WTC11 (cell line): Measurements from ENCODE around the gene TMEM94. TPM values are rescaled to one million over a fixed set of nuclear protein-coding genes. Genes with fewer than 3 reads are reported as not detected.

Source experiments
- ATAC-seq: fragments of 200-7000 bp; cut with Tn5 transposase; 2 replicates; pipeline ENCODE4 v1.10.0; 2021; ENCODE audit warnings: mild to moderate bottlenecking, moderate library complexity
- CTCF ChIA-PET: fragments of 300-600 bp; sonication (Branson Sonifier 250); formaldehyde crosslinking; loops from one replicate; lab custom pipeline; 2021; ENCODE audit warnings: antibody characterized with exemption; lab: Charles Lee
- POLR2A ChIA-PET: fragments of 350-600 bp; sonication (Branson Sonifier 250); formaldehyde crosslinking; loops from one replicate; lab custom pipeline; 2021; ENCODE audit warnings: antibody characterized with exemption; lab: Charles Lee
- DNase-seq: peaks from one replicate; pipeline ENCODE4 v3.0.0; 2021; ENCODE audit warnings: low spot score
- H3K27ac Mint-ChIP-seq: 2 replicates; pipeline ENCODE4 v1.8.0; 2021; ENCODE audit warnings: mixed read lengths
- H3K27me3 Mint-ChIP-seq: 2 replicates; pipeline ENCODE4 v1.8.0; 2021; ENCODE audit warnings: low read depth, mild to moderate bottlenecking, moderate library complexity, mixed read lengths
- H3K36me3 Mint-ChIP-seq: 2 replicates; pipeline ENCODE4 v1.8.0; 2021; ENCODE audit warnings: mixed read lengths
- H3K4me1 Mint-ChIP-seq: 2 replicates; pipeline ENCODE4 v1.8.0; 2022; ENCODE audit warnings: mixed read lengths
- H3K4me3 Mint-ChIP-seq: 2 replicates; pipeline ENCODE4 v1.8.0; 2021; ENCODE audit warnings: mild to moderate bottlenecking, moderate library complexity, mixed read lengths
- H3K9me3 Mint-ChIP-seq: 2 replicates; pipeline ENCODE4 v1.8.0; 2021; ENCODE audit warnings: mixed read lengths
- ARID4B ChIP-seq: sonication (generic); formaldehyde crosslinking; IDR thresholded peaks from 2 replicates; pipeline ENCODE4 v1.8.0; 2023; ENCODE audit warnings: missing genetic modification reagents, mild to moderate bottlenecking, borderline replicate concordance
- ATF2 ChIP-seq: sonication (generic); formaldehyde crosslinking; IDR thresholded peaks from 2 replicates; pipeline ENCODE4 v1.8.1; 2022; ENCODE audit warnings: low read depth, missing genetic modification reagents, borderline replicate concordance
- EMX1 ChIP-seq: fragments of 250-450 bp; sonication (Bioruptor Pico); IDR thresholded peaks from 2 replicates; pipeline ENCODE4 v1.8.0; 2021; ENCODE audit warnings: mild to moderate bottlenecking
- FOXK1 ChIP-seq: sonication (generic); formaldehyde crosslinking; IDR thresholded peaks from 2 replicates; pipeline ENCODE4 v1.8.0; 2022; ENCODE audit warnings: mild to moderate bottlenecking, moderate library complexity, missing genetic modification reagents
- FOXP1 ChIP-seq: sonication (generic); formaldehyde crosslinking; IDR thresholded peaks from 2 replicates; pipeline ENCODE4 v1.8.0; 2022; ENCODE audit warnings: missing genetic modification reagents, mild to moderate bottlenecking, moderate library complexity, borderline replicate concordance
- GABPB1 ChIP-seq: sonication (generic); formaldehyde crosslinking; IDR thresholded peaks from 2 replicates; pipeline ENCODE4 v1.8.1; 2023; ENCODE audit warnings: mild to moderate bottlenecking, missing genetic modification reagents
- GRHL2 ChIP-seq: fragments of 250-450 bp; sonication (Bioruptor Pico); IDR thresholded peaks from 2 replicates; pipeline ENCODE4 v1.8.0; 2022; ENCODE audit warnings: mild to moderate bottlenecking, moderate library complexity; ENCODE audit not compliant: insufficient replicate concordance, severe bottlenecking
- HMGXB4 ChIP-seq: sonication (generic); formaldehyde crosslinking; IDR thresholded peaks from 2 replicates; pipeline ENCODE4 v1.8.1; 2023; ENCODE audit warnings: mild to moderate bottlenecking, moderate library complexity, missing genetic modification reagents
- JAZF1 ChIP-seq: fragments of 250-450 bp; sonication (Bioruptor Pico); IDR thresholded peaks from 2 replicates; pipeline ENCODE4 v1.9.0; 2021; ENCODE audit warnings: moderate library complexity, mild to moderate bottlenecking, inconsistent platforms
- MLX ChIP-seq: sonication (generic); formaldehyde crosslinking; IDR thresholded peaks from 2 replicates; pipeline ENCODE4 v1.8.1; 2023; ENCODE audit warnings: mild to moderate bottlenecking, missing genetic modification reagents, moderate library complexity
- NR2C2 ChIP-seq: sonication (generic); formaldehyde crosslinking; IDR thresholded peaks from 2 replicates; pipeline ENCODE4 v1.8.0; 2022; ENCODE audit warnings: mild to moderate bottlenecking, missing genetic modification reagents
- ZNF121 ChIP-seq: sonication (generic); formaldehyde crosslinking; IDR thresholded peaks from 2 replicates; pipeline ENCODE4 v1.8.0; 2023; ENCODE audit warnings: missing genetic modification reagents
- ZNF138 ChIP-seq: sonication (generic); formaldehyde crosslinking; conservative IDR thresholded peaks from 2 replicates; pipeline ENCODE4 v1.8.1; 2022; ENCODE audit warnings: mild to moderate bottlenecking, moderate library complexity, missing genetic modification reagents
- ZNF416 ChIP-seq: fragments of 250-450 bp; sonication (Bioruptor Pico); IDR thresholded peaks from 2 replicates; pipeline ENCODE4 v1.9.0; 2021; ENCODE audit warnings: mild to moderate bottlenecking, inconsistent platforms
- total RNA-seq: library from RNA; stranded (reverse); gene quantifications from 3 replicates; pipeline ENCODE4 v1.2.3, GENCODE V29; 2021
- TF ChIP-seq, protein P1 (sequence below): sonication (generic); formaldehyde crosslinking; conservative IDR thresholded peaks from 2 replicates; pipeline ENCODE4 v1.8.1; 2023; ENCODE audit warnings: mild to moderate bottlenecking, low read depth, missing genetic modification reagents, moderate library complexity
- TF ChIP-seq, protein P2 (sequence below): sonication (generic); formaldehyde crosslinking; IDR thresholded peaks from 2 replicates; pipeline ENCODE4 v1.8.1; 2023; ENCODE audit warnings: mild to moderate bottlenecking, missing genetic modification reagents
- TF ChIP-seq, protein P3 (sequence below): sonication (generic); formaldehyde crosslinking; IDR thresholded peaks from 2 replicates; pipeline ENCODE4 v1.8.1; 2022; ENCODE audit warnings: mild to moderate bottlenecking, moderate library complexity, missing genetic modification reagents

The TMEM94 gene
- total RNA-seq, 1 experiment from 2014 or later = 76.9 TPM

- no peak overlapping the region for H3K27ac Mint-ChIP-seq
- H3K9me3 Mint-ChIP-seq = no peaks in the 10 kb centered on the region
- H3K4me1 Mint-ChIP-seq = no peaks in the 10 kb centered on the region
- H3K36me3 Mint-ChIP-seq = no peaks in the 10 kb centered on the region
- CTCF ChIA-PET = interaction anchor here (0.7 kb wide), 1 partner anchor 170 kb away, joined by 3 read pairs; no protein-coding TSS in a partner anchor
- DNase-seq = no peak
- no peaks in the 10 kb centered on the region for H3K27me3 Mint-ChIP-seq
- TF ChIP-seq ZNF121 (CRISPR knock-in tag) = peak; percentile 65
- TF ChIP-seq MLX = no peak
- TF ChIP-seq, all 79 proteins: peak for 1
- no peak overlapping the region for H3K4me3 Mint-ChIP-seq
- POLR2A ChIA-PET = no interaction called here
- no peak for ATAC-seq
Measured at GRCh38 chr17:75465039-75465438, 8.6 kb downstream of the TMEM94 start.

GRCh38 chr17:75468291-75468754 is 11.9 kb downstream of the TMEM94 start:
- H3K27ac Mint-ChIP-seq = peak overlapping the region; percentile 42; the same call in 1 of the 2 replicates
- no peaks in the 10 kb centered on the region for H3K9me3 Mint-ChIP-seq
- no peaks in the 10 kb centered on the region for H3K27me3 Mint-ChIP-seq
- no peaks in the 10 kb centered on the region; the same call in 1 of the 2 replicates for H3K36me3 Mint-ChIP-seq
- H3K4me1 Mint-ChIP-seq = no peaks in the 10 kb centered on the region
- CTCF ChIA-PET = interaction anchor here (0.5 to 1.1 kb wide), 4 partner anchors 180 to 205 kb away, joined by 3 to 4 read pairs (median 3); partner anchors contain the start of gene MIF4GD
- no peak for TF ChIP-seq NR2C2
- no peak for TF ChIP-seq ZNF416 (CRISPR knock-in tag)
- TF ChIP-seq GRHL2 (CRISPR knock-in tag) = no peak
- TF ChIP-seq ZNF138 = no peak
- TF ChIP-seq EMX1 (CRISPR knock-in tag) = no peak
- no peak for TF ChIP-seq ARID4B (CRISPR knock-in tag)
- TF ChIP-seq, protein P1, sequence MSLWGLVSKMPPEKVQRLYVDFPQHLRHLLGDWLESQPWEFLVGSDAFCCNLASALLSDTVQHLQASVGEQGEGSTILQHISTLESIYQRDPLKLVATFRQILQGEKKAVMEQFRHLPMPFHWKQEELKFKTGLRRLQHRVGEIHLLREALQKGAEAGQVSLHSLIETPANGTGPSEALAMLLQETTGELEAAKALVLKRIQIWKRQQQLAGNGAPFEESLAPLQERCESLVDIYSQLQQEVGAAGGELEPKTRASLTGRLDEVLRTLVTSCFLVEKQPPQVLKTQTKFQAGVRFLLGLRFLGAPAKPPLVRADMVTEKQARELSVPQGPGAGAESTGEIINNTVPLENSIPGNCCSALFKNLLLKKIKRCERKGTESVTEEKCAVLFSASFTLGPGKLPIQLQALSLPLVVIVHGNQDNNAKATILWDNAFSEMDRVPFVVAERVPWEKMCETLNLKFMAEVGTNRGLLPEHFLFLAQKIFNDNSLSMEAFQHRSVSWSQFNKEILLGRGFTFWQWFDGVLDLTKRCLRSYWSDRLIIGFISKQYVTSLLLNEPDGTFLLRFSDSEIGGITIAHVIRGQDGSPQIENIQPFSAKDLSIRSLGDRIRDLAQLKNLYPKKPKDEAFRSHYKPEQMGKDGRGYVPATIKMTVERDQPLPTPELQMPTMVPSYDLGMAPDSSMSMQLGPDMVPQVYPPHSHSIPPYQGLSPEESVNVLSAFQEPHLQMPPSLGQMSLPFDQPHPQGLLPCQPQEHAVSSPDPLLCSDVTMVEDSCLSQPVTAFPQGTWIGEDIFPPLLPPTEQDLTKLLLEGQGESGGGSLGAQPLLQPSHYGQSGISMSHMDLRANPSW (CRISPR knock-in tag) = no peak
- TF ChIP-seq ATF2 (CRISPR knock-in tag) = no peak
- TF ChIP-seq JAZF1 (CRISPR knock-in tag) = no peak
- TF ChIP-seq GABPB1 (CRISPR knock-in tag) = no peak
- TF ChIP-seq, protein P2, sequence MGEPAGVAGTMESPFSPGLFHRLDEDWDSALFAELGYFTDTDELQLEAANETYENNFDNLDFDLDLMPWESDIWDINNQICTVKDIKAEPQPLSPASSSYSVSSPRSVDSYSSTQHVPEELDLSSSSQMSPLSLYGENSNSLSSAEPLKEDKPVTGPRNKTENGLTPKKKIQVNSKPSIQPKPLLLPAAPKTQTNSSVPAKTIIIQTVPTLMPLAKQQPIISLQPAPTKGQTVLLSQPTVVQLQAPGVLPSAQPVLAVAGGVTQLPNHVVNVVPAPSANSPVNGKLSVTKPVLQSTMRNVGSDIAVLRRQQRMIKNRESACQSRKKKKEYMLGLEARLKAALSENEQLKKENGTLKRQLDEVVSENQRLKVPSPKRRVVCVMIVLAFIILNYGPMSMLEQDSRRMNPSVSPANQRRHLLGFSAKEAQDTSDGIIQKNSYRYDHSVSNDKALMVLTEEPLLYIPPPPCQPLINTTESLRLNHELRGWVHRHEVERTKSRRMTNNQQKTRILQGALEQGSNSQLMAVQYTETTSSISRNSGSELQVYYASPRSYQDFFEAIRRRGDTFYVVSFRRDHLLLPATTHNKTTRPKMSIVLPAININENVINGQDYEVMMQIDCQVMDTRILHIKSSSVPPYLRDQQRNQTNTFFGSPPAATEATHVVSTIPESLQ = no peak
- TF ChIP-seq FOXP1 (CRISPR knock-in tag) = no peak
- TF ChIP-seq, protein P3, sequence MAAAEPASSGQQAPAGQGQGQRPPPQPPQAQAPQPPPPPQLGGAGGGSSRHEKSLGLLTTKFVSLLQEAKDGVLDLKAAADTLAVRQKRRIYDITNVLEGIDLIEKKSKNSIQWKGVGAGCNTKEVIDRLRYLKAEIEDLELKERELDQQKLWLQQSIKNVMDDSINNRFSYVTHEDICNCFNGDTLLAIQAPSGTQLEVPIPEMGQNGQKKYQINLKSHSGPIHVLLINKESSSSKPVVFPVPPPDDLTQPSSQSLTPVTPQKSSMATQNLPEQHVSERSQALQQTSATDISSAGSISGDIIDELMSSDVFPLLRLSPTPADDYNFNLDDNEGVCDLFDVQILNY = no peak
- TF ChIP-seq ZNF121 (CRISPR knock-in tag) = no peak
- no peak for TF ChIP-seq FOXK1 (CRISPR knock-in tag)
- no peak for TF ChIP-seq HMGXB4 (CRISPR knock-in tag)
- DNase-seq (no peak), ATAC-seq (no peak)
- POLR2A ChIA-PET = interaction anchor here (0.5 to 0.6 kb wide), 2 partner anchors 110 to 712 kb away, joined by 6 to 8 read pairs; no protein-coding TSS in a partner anchor
- H3K4me3 Mint-ChIP-seq = no peak overlapping the region
